ENCODE results near the gene FBL. TPM values are rescaled to one million over a fixed set of nuclear protein-coding genes. Genes with fewer than 3 reads are reported as not detected.

Gene FBL
- total RNA-seq, 4 donors from 2014 or later, result 193 to 333 (median 273) TPM

- DNase-seq (ENCODE audit: low spot score in 2 of 2), result no peak
- WGBS, result 98% methylated on average over 6 of the region's 7 CpGs
- H3K27me3 ChIP-seq, result no peaks in the 10 kb centered on the region
Measured at GRCh38 chr19:39852882-39853281, 6.7 kb upstream of the FBL start.

GRCh38 chr19:39850892-39851291 is 4.7 kb upstream of the FBL start:
- 98% methylated on average over 2 of the region's 2 CpGs for WGBS
- Histone ChIP-seq H3K4me1 (peaks cover 8% of the 10 kb centered on the region), H3K4me3 (no peak overlapping the region), H3K36me3 (no peaks in the 10 kb centered on the region), H3K27me3 (no peaks in the 10 kb centered on the region), H3K9me3 (no peaks in the 10 kb centered on the region), H3K27ac (no peak overlapping the region)
- TF ChIP-seq POLR2A (IDR thresholded peaks at IDR 0.05), result no peak
- no peak for TF ChIP-seq CTCF (IDR thresholded peaks at IDR 0.05)
- no peak for TF ChIP-seq EP300 (IDR thresholded peaks at IDR 0.05)
- TF ChIP-seq POLR2AphosphoS5 (IDR thresholded peaks at IDR 0.05), result no peak
- no peak for DNase-seq (ENCODE audit: low spot score in 2 of 2)

More at GRCh38 chr19:39852882-39853281, 6.7 kb upstream of the FBL start:
- no peak overlapping the region for H3K27ac ChIP-seq
- no peaks in the 10 kb centered on the region for H3K36me3 ChIP-seq
- no peaks in the 10 kb centered on the region for H3K9me3 ChIP-seq
- TF ChIP-seq CTCF (IDR thresholded peaks at IDR 0.05) (no peak), POLR2A (IDR thresholded peaks at IDR 0.05) (no peak), POLR2AphosphoS5 (IDR thresholded peaks at IDR 0.05) (no peak), EP300 (IDR thresholded peaks at IDR 0.05) (no peak)
- no peaks in the 10 kb centered on the region for H3K4me1 ChIP-seq
- no peak overlapping the region for H3K4me3 ChIP-seq

GRCh38 chr19:39848392-39848791 is 2.2 kb upstream of the FBL start:
- WGBS, result 90% methylated on average over 4 of the region's 4 CpGs
- no peaks in the 10 kb centered on the region for H3K9me3 ChIP-seq
- no peaks in the 10 kb centered on the region for H3K27me3 ChIP-seq

GRCh38 chr19:39847525-39847924 is 1.3 kb upstream of the FBL start:
- Histone ChIP-seq H3K4me3 (no peak overlapping the region), H3K27ac (no peak overlapping the region), H3K27me3 (no peaks in the 10 kb centered on the region), H3K4me1 (peaks cover 39% of the 10 kb centered on the region), H3K9me3 (no peaks in the 10 kb centered on the region), H3K36me3 (no peaks in the 10 kb centered on the region)
- WGBS, result 84% methylated on average over 6 of the region's 6 CpGs
- DNase-seq (ENCODE audit: low spot score in 2 of 2), result no peak
- TF ChIP-seq POLR2AphosphoS5 (IDR thresholded peaks at IDR 0.05), result no peak
- TF ChIP-seq CTCF (IDR thresholded peaks at IDR 0.05), result no peak
- TF ChIP-seq POLR2A (IDR thresholded peaks at IDR 0.05), result no peak

More at GRCh38 chr19:39848392-39848791, 2.2 kb upstream of the FBL start:
- H3K27ac ChIP-seq, result no peak overlapping the region
- no peak for DNase-seq (ENCODE audit: low spot score in 2 of 2)
- H3K4me1 ChIP-seq, result peaks cover 31% of the 10 kb centered on the region
- H3K4me3 ChIP-seq, result no peak overlapping the region
- TF ChIP-seq CTCF (IDR thresholded peaks at IDR 0.05) (no peak), POLR2AphosphoS5 (IDR thresholded peaks at IDR 0.05) (no peak), POLR2A (IDR thresholded peaks at IDR 0.05) (no peak), EP300 (IDR thresholded peaks at IDR 0.05) (no peak)
- no peaks in the 10 kb centered on the region for H3K36me3 ChIP-seq

- TF ChIP-seq POLR2AphosphoS5 (IDR thresholded peaks at IDR 0.05), result no peak
- Histone ChIP-seq H3K27ac (peak overlapping the region; percentile 77), H3K4me1 (peaks cover 45% of the 10 kb centered on the region), H3K27me3 (no peaks in the 10 kb centered on the region), H3K4me3 (peak overlapping the region; percentile 63), H3K36me3 (no peaks in the 10 kb centered on the region), H3K9me3 (no peaks in the 10 kb centered on the region)
- WGBS, result 36% methylated on average over 12 of the region's 12 CpGs
- DNase-seq (ENCODE audit: low spot score in 2 of 2), result no peak
Measured at GRCh38 chr19:39846678-39847486, 703 bp upstream of the FBL start.
